Measurements from ENCODE around the gene ARAP1. TPM values are rescaled to one million over a fixed set of nuclear protein-coding genes. Genes with fewer than 3 reads are reported as not detected.

ARAP1 gene
- total RNA-seq, 4 donors from 2014 or later = 18.3 to 52.0 (median 26.0) TPM

DNA sequence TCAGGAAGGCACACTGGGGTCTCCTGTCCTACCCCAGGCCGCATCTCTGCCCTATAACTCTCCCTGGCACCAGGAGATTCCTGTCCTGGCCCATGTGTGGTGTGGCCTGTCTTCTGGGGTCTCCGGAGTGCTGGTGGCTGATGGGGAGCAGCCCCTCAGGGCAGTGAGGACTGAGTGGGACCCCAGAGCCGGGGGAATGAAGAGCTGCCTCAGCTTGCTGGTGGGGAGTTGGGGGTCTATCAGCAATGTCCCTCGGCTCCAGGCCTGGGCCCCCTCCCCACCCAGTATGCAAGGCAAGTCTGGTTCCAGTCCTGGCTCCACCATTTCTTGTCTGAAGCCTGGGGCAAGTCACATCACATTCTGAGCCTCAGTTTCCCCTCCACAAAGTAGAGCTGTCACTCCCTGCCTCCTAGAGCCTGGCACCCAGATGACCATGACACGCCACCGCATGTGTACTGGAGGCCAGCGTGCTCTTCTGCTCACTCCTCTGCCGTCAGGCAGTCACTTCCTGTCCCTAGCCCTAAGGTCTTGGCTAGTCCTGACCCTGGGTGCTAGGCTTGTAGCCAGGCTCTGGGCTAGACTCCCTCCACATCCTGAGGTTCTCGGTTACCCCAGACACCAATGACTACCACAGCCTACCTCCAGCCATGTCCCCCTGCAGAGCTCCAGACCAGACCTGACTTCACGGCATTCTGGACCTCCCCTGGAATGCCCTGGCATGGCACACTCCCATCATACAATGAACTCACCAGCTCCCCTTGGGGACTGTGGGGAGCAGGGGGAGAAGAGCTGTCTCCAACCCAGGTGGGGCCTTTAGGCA is 12.8 kb downstream of the ARAP1 start:
- no peak for ATAC-seq
- Histone ChIP-seq H3K27me3 (no peaks in the 10 kb centered on the region), H3K4me3 (no peak overlapping the region), H3K4me1 (peaks cover 0 to 7% of the 10 kb centered on the region in 2 donors), H3K36me3 (no peaks in the 10 kb centered on the region), H3K9me3 (no peaks in the 10 kb centered on the region), H3K27ac (peak overlapping the region in 1 of 4 donors; percentile 35)
- TF ChIP-seq POLR2A (IDR thresholded peaks at IDR 0.05) (no peak), CTCF (IDR thresholded peaks at IDR 0.05 in 4 of 5, conservative IDR thresholded peaks at IDR 0.05 in 1 of 5) (no peak)
- in situ Hi-C loops (cut with MboI; ENCODE audit: low sequenced_read_pairs in 4 of 4) = no loop called here
- no peak for DNase-seq
- intact Hi-C loops (cut with DNase I; ENCODE audit: low total_unique reads) = no loop called here

- ATAC-seq (peak in 1 of 2 donors; percentile 20), DNase-seq (peak in 1 of 2 donors; percentile 52)
- H3K4me1 ChIP-seq = peaks cover 0 to 7% of the 10 kb centered on the region in 2 donors
- peak overlapping the region in 1 of 4 donors; percentile 20 for H3K4me3 ChIP-seq
- H3K9me3 ChIP-seq = no peaks in the 10 kb centered on the region
- intact Hi-C loops (cut with DNase I; ENCODE audit: low total_unique reads) = no loop called here
- no peak for TF ChIP-seq POLR2A (IDR thresholded peaks at IDR 0.05)
- no peak for TF ChIP-seq CTCF (IDR thresholded peaks at IDR 0.05 in 4 of 5, conservative IDR thresholded peaks at IDR 0.05 in 1 of 5)
- H3K27me3 ChIP-seq = no peaks in the 10 kb centered on the region
- in situ Hi-C loops (cut with MboI; ENCODE audit: low sequenced_read_pairs in 4 of 4) = no loop called here
- H3K36me3 ChIP-seq = no peaks in the 10 kb centered on the region
- H3K27ac ChIP-seq = peak overlapping the region; percentile 18 to 50 (median 42)
Observed at GRCh38 chr11:72738199-72739141, 13.7 kb downstream of the ARAP1 start.

GRCh38 chr11:72737336-72737735 is 14.9 kb downstream of the ARAP1 start:
- DNase-seq (no peak), ATAC-seq (no peak)
- H3K4me3 ChIP-seq = no peak overlapping the region
- in situ Hi-C loops (cut with MboI; ENCODE audit: low sequenced_read_pairs in 4 of 4) (no loop called here), intact Hi-C loops (cut with DNase I; ENCODE audit: low total_unique reads) (no loop called here)
- TF ChIP-seq CTCF (IDR thresholded peaks at IDR 0.05 in 4 of 5, conservative IDR thresholded peaks at IDR 0.05 in 1 of 5) = no peak
- H3K9me3 ChIP-seq = no peaks in the 10 kb centered on the region
- H3K36me3 ChIP-seq = no peaks in the 10 kb centered on the region
- H3K4me1 ChIP-seq = peaks cover 0 to 6% of the 10 kb centered on the region in 2 donors
- peak overlapping the region in 2 of 4 donors; percentile 46 to 50 for H3K27ac ChIP-seq
- no peaks in the 10 kb centered on the region for H3K27me3 ChIP-seq

GRCh38 chr11:72736452-72737069 is 15.6 kb downstream of the ARAP1 start:
- in situ Hi-C loops (cut with MboI; ENCODE audit: low sequenced_read_pairs in 4 of 4) (no loop called here), intact Hi-C loops (cut with DNase I; ENCODE audit: low total_unique reads) (no loop called here)
- H3K4me1 ChIP-seq = no peaks in the 10 kb centered on the region
- peak overlapping the region in 2 of 4 donors; percentile 46 to 50 for H3K27ac ChIP-seq
- H3K27me3 ChIP-seq = no peaks in the 10 kb centered on the region
- no peak overlapping the region for H3K4me3 ChIP-seq
- ATAC-seq = peak; percentile 14 to 25
- H3K36me3 ChIP-seq = no peaks in the 10 kb centered on the region
- DNase-seq = peak; percentile 50 to 58
- H3K9me3 ChIP-seq = no peaks in the 10 kb centered on the region
- TF ChIP-seq CTCF (IDR thresholded peaks at IDR 0.05 in 4 of 5, conservative IDR thresholded peaks at IDR 0.05 in 1 of 5) = no peak

Measured in gastrocnemius medialis (tissue), 4 donors.